Keratinocyte (primary cell): Measurements from ENCODE around the gene SELPLG. TPM values are rescaled to one million over a fixed set of nuclear protein-coding genes. Genes with fewer than 3 reads are reported as not detected.
"Not testable (repeated sequence)": the region's sequence is repeated elsewhere in the genome, so short reads cannot be mapped to it uniquely, and the experiment has no call there.

Source experiments
- DNase-seq: peaks from one replicate; pipeline ENCODE4 v3.0.0-alpha.2; 2011; ENCODE audit warnings: low read depth, missing footprints, low spot score
- FAIRE-seq: peaks from 2 replicates; lab custom pipeline; 2011; peaks lifted over from hg19 to GRCh38; lab: Jason Lieb, UNC
- H2AFZ ChIP-seq: 2 replicates; pipeline ENCODE4 v1.6.0; 2012; ENCODE audit warnings: low read length, control low read depth, inconsistent platforms; ENCODE audit not compliant: control insufficient read depth
- H3K27ac ChIP-seq: 2 replicates; pipeline ENCODE4 v1.5.1; 2011; ENCODE audit warnings: low read length; ENCODE audit not compliant: control insufficient read depth, insufficient read depth
- H3K27me3 ChIP-seq: 3 replicates; pipeline ENCODE4 v1.6.0; 2011; ENCODE audit warnings: low read length; ENCODE audit not compliant: control insufficient read depth, insufficient read depth; ENCODE audit errors: extremely low read depth
- H3K36me3 ChIP-seq, 2 experiments: 2 replicates in 1 of 2; 3 replicates in 1 of 2; pipeline ENCODE4 v1.5.1; 2011; ENCODE audit warnings: low read length in 2 of 2, mild to moderate bottlenecking in 1 of 2; ENCODE audit not compliant: control insufficient read depth in 2 of 2, insufficient read depth in 2 of 2; ENCODE audit errors: extremely low read depth in 1 of 2
- H3K4me1 ChIP-seq: 3 replicates; pipeline ENCODE4 v1.5.1; 2011; ENCODE audit warnings: low read length; ENCODE audit not compliant: control insufficient read depth, insufficient read depth; ENCODE audit errors: extremely low read depth
- H3K4me2 ChIP-seq: 3 replicates; pipeline ENCODE4 v1.6.0; 2011; ENCODE audit warnings: low read depth, low read length; ENCODE audit not compliant: control insufficient read depth, insufficient read depth; ENCODE audit errors: extremely low read depth
- H3K4me3 ChIP-seq, 3 experiments: fragments of 200-600 bp in 1 of 3; sonication (generic) in 1 of 3; 2 replicates in 2 of 3; 3 replicates in 1 of 3; pipeline ENCODE4 v1.5.1; 2011 to 2016; ENCODE audit warnings: low read length in 3 of 3, mild to moderate bottlenecking in 3 of 3, control low read depth in 2 of 3, inconsistent platforms in 1 of 3, low read depth in 1 of 3, mixed read lengths in 1 of 3, mixed run types in 1 of 3, moderate library complexity in 1 of 3; ENCODE audit not compliant: control insufficient read depth in 2 of 3, insufficient read depth in 2 of 3; ENCODE audit errors: extremely low read depth in 1 of 3
- H3K79me2 ChIP-seq: 2 replicates; pipeline ENCODE4 v1.6.0; 2012; ENCODE audit warnings: low read length; ENCODE audit not compliant: control insufficient read depth, insufficient read depth
- H3K9ac ChIP-seq: 3 replicates; pipeline ENCODE4 v1.6.0; 2011; ENCODE audit warnings: low read length; ENCODE audit not compliant: control insufficient read depth, insufficient read depth; ENCODE audit errors: extremely low read depth
- H3K9me1 ChIP-seq: 3 replicates; pipeline ENCODE4 v1.6.0; 2011; ENCODE audit warnings: low read length; ENCODE audit not compliant: control insufficient read depth, insufficient read depth; ENCODE audit errors: extremely low read depth
- H3K9me3 ChIP-seq: 2 replicates; pipeline ENCODE4 v1.5.1; 2012; ENCODE audit warnings: low read depth, low read length; ENCODE audit not compliant: control insufficient read depth
- H4K20me1 ChIP-seq: 3 replicates; pipeline ENCODE4 v1.6.0; 2011; ENCODE audit warnings: low read length; ENCODE audit not compliant: control insufficient read depth, insufficient read depth; ENCODE audit errors: extremely low read depth
- EZH2 ChIP-seq: IDR thresholded peaks from one replicate; pipeline ENCODE4 v1.6.1; 2012; ENCODE audit warnings: inconsistent platforms, mild to moderate bottlenecking, low read length, moderate library complexity
- dilution Hi-C: fragments of 300-500 bp; cut with MboI; formaldehyde crosslinking; loops from one replicate; pipeline ENCODE4 v1.7.0; 2020; ENCODE audit warnings: low sequenced_read_pairs; ENCODE audit not compliant: extremely low pct_ligation_motif_present
- polyA plus RNA-seq, 5 experiments: library from polyadenylated mRNA; depleted of rRNA in 3 of 5; stranded (reverse) in 3 of 5; stranded (forward) in 1 of 5; unstranded in 1 of 5; fragments of >200 nt; gene quantifications; 1 replicate in 1 of 5; 2 replicates in 3 of 5; 3 replicates in 1 of 5; pipeline versions ENCODE4 v1.2.1 to v1.2.3, GENCODE V29; 2011 to 2012; ENCODE audit warnings: missing spikeins in 2 of 5, low read depth in 1 of 5, low replicate concordance in 1 of 5
- TF ChIP-seq, protein P1 (sequence below), 3 experiments: IDR thresholded peaks in 1 of 3; conservative IDR thresholded peaks in 1 of 3; optimal IDR thresholded peaks in 1 of 3; 2 replicates in 2 of 3; 3 replicates in 1 of 3; pipeline versions ENCODE3 to v1.5.1; 2011; ENCODE audit warnings: low read length in 3 of 3, mild to moderate bottlenecking in 3 of 3, moderate library complexity in 2 of 3, control low read depth in 1 of 3, inconsistent platforms in 1 of 3; ENCODE audit not compliant: insufficient read depth in 2 of 3; ENCODE audit errors: extremely low read depth in 1 of 3

The SELPLG gene
- polyA plus RNA-seq, 1 donor (not counting 4 experiments of a cell fraction or from before 2014, with no cell fraction given): 0.80 TPM

DNA sequence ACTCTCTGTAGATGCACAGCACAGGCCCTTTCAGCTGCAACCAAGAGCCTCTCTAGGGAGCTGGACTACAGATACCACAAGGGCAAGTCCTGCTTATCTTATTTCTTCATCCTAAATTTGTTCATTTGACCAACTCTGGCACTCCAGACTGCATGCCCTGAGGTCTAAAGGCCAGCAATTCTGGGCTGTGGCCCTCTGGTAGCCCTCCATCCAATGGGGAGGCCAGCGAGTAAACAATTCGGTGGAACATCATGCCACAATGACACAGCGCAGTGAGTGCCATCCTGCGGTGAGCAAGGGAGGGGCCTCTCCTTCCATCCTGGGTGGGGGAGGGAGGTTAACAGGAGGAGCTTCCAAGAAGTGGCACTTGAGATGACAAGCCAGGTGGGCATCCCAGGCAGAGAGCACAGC lies 652 bp upstream of the SELPLG start:
- Histone ChIP-seq H3K27me3 (peaks cover 4% of the 10 kb centered on the region), H3K9me3 (no peaks in the 10 kb centered on the region), H3K4me2 (no peak overlapping the region), H3K9me1 (no peaks in the 10 kb centered on the region), H2AFZ (no peak overlapping the region), H3K4me3 (no peak overlapping the region), H3K36me3 (no peaks in the 10 kb centered on the region), H3K79me2 (no peaks in the 10 kb centered on the region), H3K4me1 (peaks cover 24% of the 10 kb centered on the region), H4K20me1 (no peaks in the 10 kb centered on the region), H3K9ac (no peak overlapping the region), H3K27ac (no peak overlapping the region)
- dilution Hi-C loops: no loop called here
- no peak for TF ChIP-seq EZH2
- TF ChIP-seq, protein P1, sequence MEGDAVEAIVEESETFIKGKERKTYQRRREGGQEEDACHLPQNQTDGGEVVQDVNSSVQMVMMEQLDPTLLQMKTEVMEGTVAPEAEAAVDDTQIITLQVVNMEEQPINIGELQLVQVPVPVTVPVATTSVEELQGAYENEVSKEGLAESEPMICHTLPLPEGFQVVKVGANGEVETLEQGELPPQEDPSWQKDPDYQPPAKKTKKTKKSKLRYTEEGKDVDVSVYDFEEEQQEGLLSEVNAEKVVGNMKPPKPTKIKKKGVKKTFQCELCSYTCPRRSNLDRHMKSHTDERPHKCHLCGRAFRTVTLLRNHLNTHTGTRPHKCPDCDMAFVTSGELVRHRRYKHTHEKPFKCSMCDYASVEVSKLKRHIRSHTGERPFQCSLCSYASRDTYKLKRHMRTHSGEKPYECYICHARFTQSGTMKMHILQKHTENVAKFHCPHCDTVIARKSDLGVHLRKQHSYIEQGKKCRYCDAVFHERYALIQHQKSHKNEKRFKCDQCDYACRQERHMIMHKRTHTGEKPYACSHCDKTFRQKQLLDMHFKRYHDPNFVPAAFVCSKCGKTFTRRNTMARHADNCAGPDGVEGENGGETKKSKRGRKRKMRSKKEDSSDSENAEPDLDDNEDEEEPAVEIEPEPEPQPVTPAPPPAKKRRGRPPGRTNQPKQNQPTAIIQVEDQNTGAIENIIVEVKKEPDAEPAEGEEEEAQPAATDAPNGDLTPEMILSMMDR (optimal IDR thresholded peaks at IDR 0.05 in 1 of 3, IDR thresholded peaks at IDR 0.05 in 1 of 3, conservative IDR thresholded peaks at IDR 0.05 in 1 of 3; ENCODE audit: extremely low read depth in 1 of 3, insufficient read depth in 2 of 3, low read length in 3 of 3): no peak
- FAIRE-seq (no peak), DNase-seq (no peak)

GRCh38 chr12:108633081-108633533 lies 587 bp downstream of the SELPLG start:
- H3K9me1 ChIP-seq: no peaks in the 10 kb centered on the region
- H2AFZ ChIP-seq: no peak overlapping the region
- H3K36me3 ChIP-seq: no peaks in the 10 kb centered on the region
- dilution Hi-C loops: no loop called here
- no peaks in the 10 kb centered on the region for H3K9me3 ChIP-seq
- H3K4me2 ChIP-seq: no peak overlapping the region
- no peak overlapping the region for H3K4me3 ChIP-seq
- DNase-seq (no peak), FAIRE-seq (no peak)
- TF ChIP-seq, protein P1 (optimal IDR thresholded peaks at IDR 0.05 in 1 of 3, IDR thresholded peaks at IDR 0.05 in 1 of 3, conservative IDR thresholded peaks at IDR 0.05 in 1 of 3; ENCODE audit: extremely low read depth in 1 of 3, insufficient read depth in 2 of 3, low read length in 3 of 3): no peak
- no peak overlapping the region for H3K27ac ChIP-seq
- H4K20me1 ChIP-seq: no peaks in the 10 kb centered on the region
- peaks cover 36% of the 10 kb centered on the region for H3K4me1 ChIP-seq
- peaks cover 4% of the 10 kb centered on the region for H3K27me3 ChIP-seq
- H3K79me2 ChIP-seq: no peaks in the 10 kb centered on the region
- no peak overlapping the region for H3K9ac ChIP-seq

GRCh38 chr12:108631261-108631660 lies 2.4 kb downstream of the SELPLG start:
- H3K4me2 ChIP-seq, H3K36me3 ChIP-seq, H3K9me1 ChIP-seq, H3K79me2 ChIP-seq, H3K9me3 ChIP-seq, H3K27me3 ChIP-seq, H3K9ac ChIP-seq, H2AFZ ChIP-seq, DNase-seq, H3K4me3 ChIP-seq, dilution Hi-C loops, H4K20me1 ChIP-seq, FAIRE-seq, H3K27ac ChIP-seq: not testable (repeated sequence)
- peaks cover 38% of the 10 kb centered on the region for H3K4me1 ChIP-seq
